Mesothelial cell of epicardium (in vitro differentiated cells): ENCODE data around the gene TOMM34. TPM values are rescaled to one million over a fixed set of nuclear protein-coding genes. Genes with fewer than 3 reads are reported as not detected.

Source experiments
- DNase-seq, 2 experiments: peaks; one replicate each; pipeline ENCODE4 v3.0.0; 2021; ENCODE audit warnings: low spot score in 2 of 2; ENCODE audit not compliant: unreplicated experiment in 2 of 2
- H3K27ac Mint-ChIP-seq: 2 replicates; pipeline ENCODE4 v1.8.0; 2021; ENCODE audit warnings: mixed read lengths
- H3K27me3 Mint-ChIP-seq: 2 replicates; pipeline ENCODE4 v1.8.0; 2021; ENCODE audit warnings: low read depth, mixed read lengths
- H3K36me3 Mint-ChIP-seq: 2 replicates; pipeline ENCODE4 v1.8.0; 2021; ENCODE audit warnings: mixed read lengths
- H3K4me1 Mint-ChIP-seq: 2 replicates; pipeline ENCODE4 v1.8.0; 2021; ENCODE audit warnings: mixed read lengths
- H3K4me3 Mint-ChIP-seq: 2 replicates; pipeline ENCODE4 v1.8.0; 2021; ENCODE audit warnings: mild to moderate bottlenecking, moderate library complexity, mixed read lengths
- H3K9me3 Mint-ChIP-seq: 2 replicates; pipeline ENCODE4 v1.8.0; 2021; ENCODE audit warnings: mixed read lengths
- total RNA-seq: library from RNA; stranded (reverse); gene quantifications from 3 replicates; pipeline ENCODE4 v1.2.1, GENCODE V29; 2021
- TF ChIP-seq, protein P1 (sequence below): fragments of 200-600 bp; sonication (generic); IDR thresholded peaks from one replicate; pipeline ENCODE4 v1.5.0; 2021; ENCODE audit warnings: antibody characterized with exemption; ENCODE audit not compliant: unreplicated experiment

TOMM34 gene
- total RNA-seq, 1 donor from 2014 or later, result 43.7 TPM

DNA sequence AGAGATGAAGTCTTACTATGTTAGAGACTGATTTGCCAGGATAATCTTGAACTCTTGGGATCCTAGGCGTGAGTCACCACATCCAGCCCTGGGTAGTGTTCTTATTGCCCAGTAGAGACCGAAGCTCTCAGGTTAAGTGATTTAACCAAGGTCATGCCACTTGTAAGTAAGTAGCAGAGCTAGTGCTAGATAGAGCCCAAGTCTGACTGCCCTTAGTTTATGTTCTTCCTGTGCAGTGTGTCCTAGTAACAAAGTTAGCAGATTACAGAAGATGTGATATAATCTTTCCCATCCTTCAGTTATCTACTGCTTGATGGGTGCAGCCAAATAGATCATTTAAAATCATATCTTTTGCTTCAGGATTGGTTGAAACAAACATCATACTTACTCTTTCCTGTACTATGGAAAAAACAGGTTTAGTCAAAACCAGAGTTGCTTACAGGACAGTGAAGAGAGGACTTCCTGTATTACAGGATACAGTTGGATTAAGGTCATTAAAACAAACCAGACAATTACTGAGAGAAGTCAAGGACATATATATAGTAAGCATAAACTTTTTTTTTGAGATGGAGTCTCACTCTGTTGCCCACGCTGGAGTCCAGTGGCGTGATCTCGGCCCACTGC lies 59.9 kb downstream of the TOMM34 start:
- no peak for DNase-seq
- H3K36me3 Mint-ChIP-seq, result peaks cover 11% of the 10 kb centered on the region
- peaks cover 23% of the 10 kb centered on the region for H3K4me1 Mint-ChIP-seq
- no peaks in the 10 kb centered on the region for H3K27me3 Mint-ChIP-seq
- H3K4me3 Mint-ChIP-seq, result no peak overlapping the region
- no peaks in the 10 kb centered on the region for H3K9me3 Mint-ChIP-seq
- peak overlapping the region; percentile 69 for H3K27ac Mint-ChIP-seq
- TF ChIP-seq, protein P1, sequence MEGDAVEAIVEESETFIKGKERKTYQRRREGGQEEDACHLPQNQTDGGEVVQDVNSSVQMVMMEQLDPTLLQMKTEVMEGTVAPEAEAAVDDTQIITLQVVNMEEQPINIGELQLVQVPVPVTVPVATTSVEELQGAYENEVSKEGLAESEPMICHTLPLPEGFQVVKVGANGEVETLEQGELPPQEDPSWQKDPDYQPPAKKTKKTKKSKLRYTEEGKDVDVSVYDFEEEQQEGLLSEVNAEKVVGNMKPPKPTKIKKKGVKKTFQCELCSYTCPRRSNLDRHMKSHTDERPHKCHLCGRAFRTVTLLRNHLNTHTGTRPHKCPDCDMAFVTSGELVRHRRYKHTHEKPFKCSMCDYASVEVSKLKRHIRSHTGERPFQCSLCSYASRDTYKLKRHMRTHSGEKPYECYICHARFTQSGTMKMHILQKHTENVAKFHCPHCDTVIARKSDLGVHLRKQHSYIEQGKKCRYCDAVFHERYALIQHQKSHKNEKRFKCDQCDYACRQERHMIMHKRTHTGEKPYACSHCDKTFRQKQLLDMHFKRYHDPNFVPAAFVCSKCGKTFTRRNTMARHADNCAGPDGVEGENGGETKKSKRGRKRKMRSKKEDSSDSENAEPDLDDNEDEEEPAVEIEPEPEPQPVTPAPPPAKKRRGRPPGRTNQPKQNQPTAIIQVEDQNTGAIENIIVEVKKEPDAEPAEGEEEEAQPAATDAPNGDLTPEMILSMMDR, result no peak

DNA sequence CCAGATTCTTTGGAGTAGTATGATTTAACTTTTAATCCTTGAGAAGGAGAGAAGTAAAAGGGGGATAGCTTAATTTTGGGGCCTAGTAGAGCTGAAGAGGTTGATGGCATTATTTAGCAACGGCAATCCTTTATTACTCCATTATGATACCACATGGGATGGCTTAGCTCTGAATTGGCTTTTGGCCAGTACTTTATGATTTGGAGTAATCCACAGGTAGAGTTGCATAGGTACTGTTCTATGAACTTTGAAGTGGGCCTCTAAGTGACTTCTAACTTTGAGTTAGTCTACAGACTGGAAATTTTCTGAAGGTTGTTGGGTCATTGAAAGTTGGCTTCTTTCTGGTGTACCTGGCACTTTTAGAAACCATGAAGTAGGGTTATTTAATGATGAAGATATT lies 63.1 kb downstream of the TOMM34 start:
- TF ChIP-seq, protein P1, result no peak
- DNase-seq, result no peak
- H3K4me3 Mint-ChIP-seq, result no peak overlapping the region

DNA sequence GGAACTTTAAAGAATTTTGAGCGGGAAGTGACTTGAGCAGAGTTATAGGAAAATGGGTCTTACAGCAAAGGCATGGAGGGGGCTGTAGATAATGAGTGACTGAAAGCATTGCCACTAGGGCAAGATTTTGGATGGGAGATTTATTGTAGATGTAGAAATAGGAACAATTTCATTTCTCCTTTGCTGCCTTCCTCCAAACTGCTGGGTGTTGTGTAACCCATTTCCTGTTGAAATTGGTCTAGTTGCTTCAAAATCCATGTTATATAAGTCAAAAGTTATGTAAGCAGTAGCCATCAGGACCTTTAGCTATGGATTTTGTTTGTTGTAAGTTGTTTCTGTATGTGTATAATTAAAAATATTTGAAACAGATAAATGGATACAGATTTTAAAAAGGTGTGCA lies 63.6 kb downstream of the TOMM34 start:
- H3K4me1 Mint-ChIP-seq, result peaks cover 12% of the 10 kb centered on the region
- no peak for DNase-seq
- no peak overlapping the region for H3K27ac Mint-ChIP-seq

More for the DNA sequence above, 63.1 kb downstream of the TOMM34 start:
- no peak overlapping the region for H3K27ac Mint-ChIP-seq
- no peaks in the 10 kb centered on the region for H3K9me3 Mint-ChIP-seq
- no peaks in the 10 kb centered on the region for H3K27me3 Mint-ChIP-seq
- peaks cover 3% of the 10 kb centered on the region for H3K36me3 Mint-ChIP-seq
- H3K4me1 Mint-ChIP-seq, result peaks cover 15% of the 10 kb centered on the region

DNA sequence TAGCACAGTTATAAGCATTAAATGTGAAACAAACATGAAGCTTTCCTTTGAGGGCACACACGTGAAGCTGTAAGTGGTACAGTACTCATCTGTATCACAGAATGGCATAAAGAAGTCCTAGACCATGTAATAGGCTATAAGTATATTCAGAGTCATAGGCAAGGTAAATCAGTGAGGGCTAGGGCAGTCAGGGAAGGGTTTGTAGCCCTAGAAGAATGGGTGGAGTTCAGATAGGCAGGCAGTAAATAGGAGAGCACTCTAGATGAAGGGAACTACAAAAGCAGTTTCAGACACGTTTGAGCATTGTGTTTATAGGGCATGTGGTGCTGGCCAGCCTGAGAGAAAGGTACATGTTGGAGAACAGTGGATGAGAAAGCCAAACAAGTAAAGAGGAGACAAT lies 65.2 kb downstream of the TOMM34 start:
- Mint-ChIP-seq H3K27me3 (no peaks in the 10 kb centered on the region), H3K4me1 (peaks cover 2% of the 10 kb centered on the region), H3K4me3 (no peak overlapping the region), H3K9me3 (no peaks in the 10 kb centered on the region), H3K36me3 (peaks cover 3% of the 10 kb centered on the region), H3K27ac (no peak overlapping the region)
- DNase-seq, result no peak
- TF ChIP-seq, protein P1, result no peak

More for the DNA sequence above, 63.6 kb downstream of the TOMM34 start:
- Mint-ChIP-seq H3K4me3 (no peak overlapping the region), H3K9me3 (no peaks in the 10 kb centered on the region), H3K27me3 (no peaks in the 10 kb centered on the region), H3K36me3 (peaks cover 3% of the 10 kb centered on the region)
- TF ChIP-seq, protein P1, result no peak

Other genes starting within 250 kb of the TOMM34 start
- not detected in 3 replicates for gene CCN5, start 245.0 kb downstream of the TOMM34 start, total RNA-seq
- 0.16 to 0.27 TPM (median 0.20 TPM) in 3 replicates for gene KCNK15, start 214.5 kb downstream of the TOMM34 start, total RNA-seq
- gene RIMS4, start 149.9 kb downstream of the TOMM34 start, total RNA-seq, result 1.3 to 2.2 TPM (median 1.6 TPM) in 3 replicates
- 113 to 116 TPM (median 114 TPM) in 3 replicates for gene YWHAB, start 74.7 kb downstream of the TOMM34 start, total RNA-seq
- 131 to 135 TPM (median 135 TPM) in 3 replicates for gene PABPC1L, start 50.3 kb downstream of the TOMM34 start, total RNA-seq
- 29.9 to 31.7 TPM (median 31.3 TPM) in 3 replicates for gene STK4, start 6.1 kb upstream of the TOMM34 start, total RNA-seq
- gene KCNS1, start 140.7 kb upstream of the TOMM34 start, total RNA-seq, result 0.09 TPM in 1 of 3 replicates, not detected in the others
- not detected in 3 replicates for gene WFDC5, start 154.8 kb upstream of the TOMM34 start, total RNA-seq
- not detected in 3 replicates for gene WFDC12, start 164.1 kb upstream of the TOMM34 start, total RNA-seq
- gene PI3, start 214.5 kb upstream of the TOMM34 start, total RNA-seq, result not detected in 3 replicates
- gene SEMG1, start 246.6 kb upstream of the TOMM34 start, total RNA-seq, result not detected in 3 replicates